ENCODE measurements around the gene LSM10.

Gene LSM10

DNA sequence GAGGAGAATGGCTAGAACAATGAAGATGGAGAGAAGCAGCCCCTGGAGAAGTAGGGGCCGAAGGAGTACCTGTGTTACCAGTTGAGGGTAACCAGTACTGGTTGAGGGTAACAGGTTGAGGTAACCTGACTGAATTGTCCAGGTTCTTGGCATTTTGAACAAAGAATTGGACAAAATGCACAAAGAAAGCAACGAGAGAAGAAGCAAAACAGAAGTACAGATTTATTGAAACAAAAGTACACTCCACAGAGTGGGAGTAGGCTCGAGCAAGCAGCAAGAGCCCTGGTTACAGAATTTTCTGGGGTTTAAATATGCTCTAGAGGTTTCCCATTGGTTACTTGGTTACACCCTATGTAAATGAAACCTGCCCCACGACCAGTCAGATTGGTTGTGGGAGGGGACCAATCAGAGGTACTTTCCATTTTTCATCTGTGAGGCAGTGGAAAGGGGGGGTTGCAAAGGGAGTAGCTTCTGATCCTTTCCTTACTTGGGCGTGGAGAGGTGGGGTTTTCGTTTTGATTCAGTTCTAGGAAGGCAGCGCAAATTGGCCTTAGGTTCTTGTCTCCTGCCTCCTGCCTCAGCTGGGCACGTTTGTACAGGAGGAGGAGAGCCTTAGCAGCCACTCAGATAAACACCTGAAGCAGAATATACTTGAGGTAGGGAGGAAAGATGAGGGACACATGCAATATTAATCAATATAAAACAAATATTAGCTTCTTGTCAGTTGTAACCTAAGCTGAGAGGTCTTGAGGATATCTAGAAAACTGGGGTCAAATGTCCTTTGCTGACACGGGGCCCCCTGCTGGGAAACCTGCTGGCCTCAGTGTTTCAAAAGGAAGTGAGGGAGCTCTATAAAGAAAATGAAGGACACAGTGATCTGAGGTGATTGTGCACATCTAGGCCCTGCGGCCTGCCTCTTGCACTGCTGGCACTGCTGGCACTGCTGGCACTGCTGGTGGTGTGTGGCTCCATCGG, 14.3 kb upstream of the LSM10 start:
- no peak overlapping the region for H3K27ac ChIP-seq
- no peak for DNase-seq (ENCODE audit: low read depth, low spot score)

DNA sequence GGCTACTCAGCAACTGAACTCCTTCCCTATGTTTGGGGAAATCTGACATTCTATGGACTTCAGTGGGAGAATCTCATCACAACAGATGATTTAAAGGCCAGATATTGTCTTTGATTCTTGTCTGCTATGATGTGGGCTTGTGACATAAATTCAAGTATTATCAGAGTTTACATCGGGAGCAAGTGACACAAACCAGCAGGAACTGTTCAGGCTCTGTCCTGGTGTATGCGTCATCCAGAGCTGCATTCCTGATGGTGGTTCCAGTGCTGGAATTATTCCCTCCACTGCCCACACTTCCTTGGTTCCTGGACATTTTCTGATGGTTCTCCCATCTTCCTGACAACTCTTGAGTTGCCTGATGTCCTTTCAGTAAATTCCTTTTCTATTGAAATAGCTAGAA, 10.8 kb upstream of the LSM10 start:
- H3K27ac ChIP-seq = no peak overlapping the region
- DNase-seq (ENCODE audit: low read depth, low spot score) = no peak

- DNase-seq (ENCODE audit: low read depth, low spot score) = no peak
- no peak overlapping the region for H3K27ac ChIP-seq
Measured at GRCh38 chr1:36406440-36406839, 8.7 kb upstream of the LSM10 start.

- DNase-seq (ENCODE audit: low read depth, low spot score) = no peak
- H3K27ac ChIP-seq = no peak overlapping the region
Measured at GRCh38 chr1:36402504-36402890, 4.8 kb upstream of the LSM10 start.

DNA sequence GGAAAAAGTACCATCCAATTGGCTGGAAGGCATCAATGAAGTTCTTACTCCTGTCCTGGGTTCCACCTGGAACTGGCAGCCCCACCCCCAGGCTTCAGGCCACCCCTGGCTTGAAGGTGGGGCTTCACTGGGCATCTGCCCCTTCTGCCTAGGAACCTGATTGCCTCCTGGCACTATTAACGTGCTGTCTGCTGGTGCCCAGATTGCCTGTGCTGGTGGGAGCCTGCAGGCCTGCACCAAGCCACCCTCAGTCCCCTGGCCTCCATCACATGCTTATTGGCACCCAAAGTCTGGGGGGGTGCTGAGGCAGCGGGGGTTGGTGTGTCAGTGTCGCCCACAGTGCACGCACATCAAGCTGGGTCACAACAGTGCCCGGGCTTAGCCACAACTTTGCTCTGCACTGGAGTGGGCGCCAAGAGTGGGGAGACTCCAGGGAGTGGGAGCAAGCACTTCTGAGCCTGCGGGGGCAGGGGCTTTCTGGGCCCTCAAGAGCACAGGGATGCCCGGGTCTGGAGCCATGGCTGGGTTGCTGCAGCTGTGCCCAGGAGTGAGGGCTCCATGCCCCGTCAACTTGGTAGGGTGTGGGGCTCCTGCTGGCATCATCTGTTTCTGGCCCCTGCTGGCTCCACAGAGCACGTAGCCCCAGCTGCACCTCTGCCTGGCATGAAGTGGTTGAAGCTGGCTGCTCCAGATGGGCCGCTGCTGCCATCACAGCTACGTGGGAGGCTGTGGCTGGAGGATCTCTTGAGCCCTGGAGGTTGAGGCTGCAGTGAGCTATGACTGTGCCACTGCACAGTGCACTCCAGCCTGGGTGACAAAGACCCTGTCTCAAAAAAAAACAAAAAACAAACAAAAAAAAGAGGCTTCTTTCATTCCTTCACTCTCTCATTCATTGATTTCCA, 4.1 kb upstream of the LSM10 start:
- H3K27ac ChIP-seq = no peak overlapping the region
- no peak for DNase-seq (ENCODE audit: low read depth, low spot score)

GRCh38 chr1:36400825-36401601, 3.3 kb upstream of the LSM10 start:
- H3K27ac ChIP-seq = no peak overlapping the region
- DNase-seq (ENCODE audit: low read depth, low spot score) = no peak

DNA sequence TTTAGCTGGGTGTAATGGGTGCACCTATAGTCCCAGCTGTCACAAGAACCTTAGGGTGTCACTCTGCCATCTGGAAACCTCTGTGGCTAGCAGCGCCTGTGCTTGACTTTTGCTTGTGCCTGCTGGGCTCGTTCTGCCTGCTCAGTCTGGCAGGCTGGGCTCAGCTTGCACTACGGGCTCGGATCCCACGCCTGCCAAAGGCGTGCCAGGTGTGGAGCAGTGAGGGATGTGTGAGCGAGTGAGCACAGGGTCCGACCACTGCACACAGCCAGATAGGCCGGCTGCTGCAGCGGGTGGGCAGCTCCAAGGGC, 2.8 kb upstream of the LSM10 start:
- no peak overlapping the region for H3K27ac ChIP-seq
- DNase-seq (ENCODE audit: low read depth, low spot score) = no peak

GRCh38 chr1:36398370-36398977, 766 bp upstream of the LSM10 start:
- DNase-seq (ENCODE audit: low read depth, low spot score) = no peak
- peak overlapping the region; percentile 61 for H3K27ac ChIP-seq

DNA sequence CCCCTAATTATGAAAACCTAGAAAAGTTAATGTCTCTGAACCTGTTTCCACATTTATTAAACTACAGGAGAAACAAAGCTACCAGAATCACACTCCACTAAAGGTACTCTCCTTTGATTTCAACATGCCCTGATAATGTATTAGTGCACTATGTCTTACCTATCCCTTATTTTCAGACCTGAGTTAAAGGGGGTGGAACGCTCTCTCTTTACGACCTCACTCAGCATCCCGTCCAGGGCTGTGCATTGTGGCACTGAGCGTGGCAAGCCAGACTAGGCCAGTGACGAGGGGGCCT, 678 bp downstream of the LSM10 start:
- no peak for DNase-seq (ENCODE audit: low read depth, low spot score)
- H3K27ac ChIP-seq = peak overlapping the region; percentile 61

DNA sequence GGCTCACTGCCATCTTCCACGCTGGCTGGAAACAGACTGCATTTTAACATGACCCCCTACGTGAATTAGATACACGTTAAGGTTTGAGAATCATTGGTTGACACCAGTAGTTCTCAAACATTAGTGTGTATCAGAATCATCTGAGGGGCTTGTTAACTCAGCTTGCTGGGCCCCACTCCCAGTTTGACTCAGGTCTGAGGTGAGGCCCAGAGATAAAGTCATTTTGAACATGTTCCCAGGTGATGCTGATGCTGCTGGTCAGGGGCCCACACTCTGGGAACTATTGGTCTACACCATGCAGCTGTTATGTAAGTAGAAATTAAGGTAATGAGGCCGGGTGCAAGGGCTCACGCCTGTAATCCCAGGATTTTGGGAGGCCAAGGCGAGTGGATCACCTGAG, 1.3 kb downstream of the LSM10 start:
- H3K27ac ChIP-seq = no peak overlapping the region
- no peak for DNase-seq (ENCODE audit: low read depth, low spot score)

- no peak overlapping the region for H3K27ac ChIP-seq
- DNase-seq (ENCODE audit: low read depth, low spot score) = no peak
Measured at GRCh38 chr1:36393686-36394085, 4.0 kb downstream of the LSM10 start.

DNA sequence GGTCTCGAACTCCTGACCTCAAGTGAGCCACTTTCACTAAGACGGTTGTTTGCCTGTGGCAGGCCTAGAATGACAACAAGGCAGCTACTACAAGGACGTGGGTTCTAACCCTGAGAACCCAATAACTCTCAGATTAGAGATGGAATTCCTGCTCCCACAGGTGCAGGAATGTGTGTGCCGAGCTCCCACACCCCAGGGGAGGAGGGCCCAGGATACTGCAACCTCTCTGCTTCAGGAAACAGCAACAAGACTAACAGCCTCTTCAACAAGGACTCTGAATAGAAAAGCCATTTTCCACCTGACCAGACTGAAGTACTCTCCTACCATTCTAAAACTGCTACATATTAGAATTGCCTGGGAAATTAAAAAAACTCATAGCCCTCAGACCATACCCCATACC, 4.9 kb downstream of the LSM10 start:
- H3K27ac ChIP-seq = no peak overlapping the region
- DNase-seq (ENCODE audit: low read depth, low spot score) = no peak

- H3K27ac ChIP-seq = no peak overlapping the region
- no peak for DNase-seq (ENCODE audit: low read depth, low spot score)
Measured at GRCh38 chr1:36391271-36391670, 6.4 kb downstream of the LSM10 start.

DNA sequence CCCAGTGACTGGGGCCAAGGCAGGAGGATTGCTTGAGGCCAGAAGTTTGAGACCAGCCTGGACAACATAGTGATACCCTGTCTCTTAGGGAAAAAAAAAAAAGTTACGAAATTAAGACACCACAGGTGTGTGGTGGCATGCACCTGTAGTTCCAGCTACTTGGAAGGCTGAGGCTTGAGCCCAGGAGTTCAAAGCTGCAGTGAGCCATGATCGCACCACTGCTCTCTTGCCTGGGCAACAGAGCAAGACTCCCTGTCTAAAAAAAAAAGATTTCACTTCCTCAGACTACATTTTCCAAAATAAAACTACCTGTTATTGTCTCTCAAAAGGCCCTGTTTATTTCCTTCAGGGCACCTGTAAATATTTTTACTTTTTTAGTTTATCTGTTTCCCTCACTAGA, 7.3 kb downstream of the LSM10 start:
- H3K27ac ChIP-seq = no peak overlapping the region
- DNase-seq (ENCODE audit: low read depth, low spot score) = no peak

GRCh38 chr1:36389999-36390398, 7.7 kb downstream of the LSM10 start:
- DNase-seq (ENCODE audit: low read depth, low spot score) = no peak
- H3K27ac ChIP-seq = no peak overlapping the region

GRCh38 chr1:36389261-36389660, 8.4 kb downstream of the LSM10 start:
- no peak for DNase-seq (ENCODE audit: low read depth, low spot score)
- no peak overlapping the region for H3K27ac ChIP-seq

DNA sequence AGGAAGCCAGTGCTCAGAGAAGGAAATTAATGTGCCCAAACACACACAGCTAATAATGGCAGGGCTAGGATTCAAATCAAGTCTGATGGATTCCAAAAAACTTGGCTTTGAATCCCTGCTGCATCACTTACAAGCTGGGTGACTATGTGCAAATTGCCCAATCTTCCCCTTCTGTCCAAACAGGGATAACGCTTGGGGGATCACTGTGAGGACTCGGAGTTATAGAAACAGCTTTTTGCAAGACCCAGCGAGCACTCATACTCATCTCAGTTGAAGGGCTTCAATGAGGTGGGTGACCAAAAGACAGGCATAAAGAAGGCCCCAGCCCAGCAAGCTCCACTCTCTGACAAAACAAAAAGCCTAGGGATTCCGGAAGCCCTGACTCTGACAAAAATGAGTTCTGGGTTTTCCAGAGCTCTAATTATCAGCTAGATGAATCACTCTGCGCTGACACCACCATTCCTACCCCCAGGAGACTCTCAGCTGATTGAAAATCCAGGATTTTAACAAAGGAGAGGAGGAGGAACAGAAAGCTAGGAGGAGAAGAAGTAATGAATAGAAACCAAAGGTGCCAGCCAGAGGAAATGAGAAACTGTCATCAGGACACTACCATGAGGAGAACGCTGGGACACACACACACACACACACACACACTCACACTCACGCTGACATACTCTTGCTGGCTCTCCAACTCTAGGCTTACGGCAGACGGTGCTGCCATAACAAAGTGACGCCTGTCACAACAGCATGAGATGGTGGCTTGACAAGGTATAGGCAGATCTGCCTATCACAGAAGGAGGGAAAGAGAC, 10.4 kb downstream of the LSM10 start:
- DNase-seq (ENCODE audit: low read depth, low spot score) = no peak

GRCh38 chr1:36386265-36387140, 11.2 kb downstream of the LSM10 start:
- peak; percentile 100 for DNase-seq (ENCODE audit: low read depth, low spot score)
- peak overlapping the region; percentile 100 for H3K27ac ChIP-seq

More for the DNA sequence above, 10.4 kb downstream of the LSM10 start:
- peak overlapping the region; percentile 100 for H3K27ac ChIP-seq
